GM12878 (cell line): Measurements from ENCODE around the gene MXRA8. TPM values are rescaled to one million over a fixed set of nuclear protein-coding genes. Genes with fewer than 3 reads are reported as not detected.

Source experiments
- ATAC-seq: fragments of 200-7000 bp; cut with Tn5 transposase; 3 replicates; pipeline ENCODE4 v1.9.1; 2020; ENCODE audit warnings: mild to moderate bottlenecking, moderate library complexity
- BruUV-seq: library from RNA; stranded (reverse); fragments of 400-500 nt; replicated peaks from 2 replicates; lab custom pipeline; 2021; lab: Mats Ljungman, UMichigan
- CTCF ChIA-PET: fragments of 300-600 bp; sonication (Branson Sonifier 250); formaldehyde crosslinking; extraction: SDS; loops from one replicate; lab custom pipeline; 2021; ENCODE audit warnings: inconsistent platforms; lab: Yijun Ruan, JAX
- POLR2A ChIA-PET: fragments of 350-600 bp; formaldehyde crosslinking; extraction: SDS; loops from one replicate; lab custom pipeline; 2021; ENCODE audit warnings: inconsistent platforms; lab: Charles Lee
- RAD21 ChIA-PET: fragments of 300-600 bp; sonication (Branson Sonifier 250); formaldehyde crosslinking; loops from one replicate; lab custom pipeline; 2023; ENCODE audit warnings: antibody characterized with exemption; ENCODE audit not compliant: unreplicated experiment; lab: Charles Lee
- SMC1A ChIA-PET: fragments of 300-600 bp; sonication (Branson Sonifier 250); formaldehyde crosslinking; loops from one replicate; lab custom pipeline; 2023; ENCODE audit not compliant: unreplicated experiment, uncharacterized antibody; lab: Charles Lee
- DNase-seq: peaks from one replicate; pipeline ENCODE4 v3.0.0-alpha.2; 2011; ENCODE audit warnings: low read depth, low spot score
- FAIRE-seq: peaks from 3 replicates; lab custom pipeline; 2011; peaks lifted over from hg19 to GRCh38; lab: Jason Lieb, UNC
- H2AFZ ChIP-seq: 2 replicates; pipeline ENCODE4 v1.6.0; 2011; ENCODE audit warnings: low read depth, low read length, control low read depth; ENCODE audit not compliant: control insufficient read depth
- H3K27ac ChIP-seq: 2 replicates; pipeline ENCODE4 v1.5.1; 2011; ENCODE audit warnings: control low read depth; ENCODE audit not compliant: control insufficient read depth, insufficient read depth
- H3K27me3 ChIP-seq, 2 experiments: replicated peaks in 1 of 2; 2 replicates each; pipeline versions ENCODE4 v1.6.0 to v1.6.1; 2011; ENCODE audit warnings: low read length in 1 of 2; ENCODE audit not compliant: control insufficient read depth in 2 of 2, insufficient read depth in 2 of 2
- H3K36me3 ChIP-seq, 2 experiments: 2 replicates each; pipeline ENCODE4 v1.5.1; 2011; ENCODE audit warnings: low read length in 1 of 2; ENCODE audit not compliant: control insufficient read depth in 2 of 2, insufficient read depth in 2 of 2
- H3K4me1 ChIP-seq: 2 replicates; pipeline ENCODE4 v1.6.1; 2011; ENCODE audit warnings: mild to moderate bottlenecking, low read length, moderate library complexity, mixed read lengths; ENCODE audit not compliant: control insufficient read depth, insufficient read depth
- H3K4me2 ChIP-seq: 2 replicates; pipeline ENCODE4 v1.6.0; 2011; ENCODE audit warnings: control low read depth; ENCODE audit not compliant: control insufficient read depth, insufficient read depth
- H3K4me3 ChIP-seq: fragments of 200-600 bp; sonication (generic); 2 replicates; pipeline ENCODE4 v1.5.1; 2016
- H3K79me2 ChIP-seq: 2 replicates; pipeline ENCODE4 v1.6.0; 2011; ENCODE audit warnings: low read length; ENCODE audit not compliant: control insufficient read depth, insufficient read depth
- H3K9ac ChIP-seq: 2 replicates; pipeline ENCODE4 v1.8.0; 2011; ENCODE audit warnings: low read length, control low read depth, mixed read lengths; ENCODE audit not compliant: control insufficient read depth, insufficient read depth
- H3K9me3 ChIP-seq: replicated peaks from 3 replicates; pipeline ENCODE4 v1.5.1; 2011; ENCODE audit warnings: mild to moderate bottlenecking, low read length; ENCODE audit not compliant: control insufficient read depth, insufficient read depth
- H4K20me1 ChIP-seq: 2 replicates; pipeline ENCODE4 v1.6.0; 2011; ENCODE audit not compliant: control insufficient read depth, insufficient read depth
- CHD1 ChIP-seq: IDR thresholded peaks from 2 replicates; pipeline ENCODE4 v1.6.1; 2012; ENCODE audit warnings: low read depth, low read length, improper control_type of control experiment
- RAD51 ChIP-seq: fragments of 450-650 bp; IDR thresholded peaks from 2 replicates; pipeline ENCODE4 v1.6.1; 2016; ENCODE audit warnings: moderate library complexity, mild to moderate bottlenecking, inconsistent platforms
- TARDBP ChIP-seq: IDR thresholded peaks from 2 replicates; pipeline ENCODE4 v1.6.1; 2016; ENCODE audit warnings: borderline replicate concordance
- TCF3 ChIP-seq: IDR thresholded peaks from 2 replicates; pipeline ENCODE4 v1.6.1; 2012; ENCODE audit warnings: low read depth, mild to moderate bottlenecking, low read length, borderline replicate concordance; ENCODE audit not compliant: insufficient read depth
- USF2 ChIP-seq: IDR thresholded peaks from 2 replicates; pipeline ENCODE4 v1.6.1; 2011; ENCODE audit warnings: low read depth, low read length, improper control_type of control experiment, borderline replicate concordance
- ZNF207 ChIP-seq: fragments of 450-650 bp; IDR thresholded peaks from 2 replicates; pipeline ENCODE4 v1.6.1; 2014; ENCODE audit warnings: antibody characterized with exemption, mild to moderate bottlenecking, borderline replicate concordance
- ZNF217 ChIP-seq: fragments of 450-650 bp; IDR thresholded peaks from 2 replicates; pipeline ENCODE4 v1.6.1; 2017; ENCODE audit warnings: antibody characterized with exemption, mild to moderate bottlenecking
- ZNF274 ChIP-seq: IDR thresholded peaks from one replicate; pipeline ENCODE4 v1.8.0; 2011; ENCODE audit not compliant: insufficient read length, insufficient read depth
- WGBS: methylation state at CpG from one replicate; pipeline ENCODE4 v1.1.6; 2016; ENCODE audit warnings: low lambda C conversion rate; ENCODE audit not compliant: insufficient replicate concordance, insufficient coverage; ENCODE audit errors: missing lambda C conversion rate; 5-methylcytosine and 5-hydroxymethylcytosine counted together
- in situ Hi-C: fragments of 300-500 bp; cut with MboI; formaldehyde crosslinking; loops from 9 replicates; pipeline ENCODE4 v1.14.3; 2018; ENCODE audit warnings: mixed read lengths
- intact Hi-C: fragments of 100-400 bp; cut with micrococcal nuclease; formaldehyde crosslinking; loops from one replicate; pipeline ENCODE4 v1.14.2; 2022; ENCODE audit not compliant: unreplicated experiment
- polyA plus RNA-seq, 11 experiments: library from polyadenylated mRNA; depleted of rRNA in 4 of 11; unstranded in 6 of 11; stranded (reverse) in 5 of 11; fragments of >200 nt; fragmentation: Nextera tagmentation in 4 of 11; fragmentation: Illumina TruSeq in 1 of 11; extraction: Ambion mirVana in 4 of 11; extraction: Trizol in 1 of 11; gene quantifications; 1 replicate in 1 of 11; 2 replicates in 10 of 11; pipeline versions ENCODE4 v1.2.1 to v1.2.3, GENCODE V29; 2011 to 2016; ENCODE audit warnings: inconsistent platforms in 2 of 11, missing spikeins in 2 of 11, low read depth in 1 of 11
- total RNA-seq, 4 experiments: library from RNA; depleted of rRNA in 3 of 4; stranded (reverse); fragments of >200 nt in 3 of 4; fragmentation: Illumina TruSeq in 1 of 4; extraction: Trizol in 1 of 4; gene quantifications; 2 replicates each; pipeline versions ENCODE4 v1.2.1 to v1.2.3, GENCODE V29; 2013 to 2021

Gene MXRA8
- total and polyA plus RNA-seq, 10 of the 15 experiments (the other 5 are each of a cell fraction or from before 2014, with no cell fraction given), result 0.11 to 0.54 (median 0.21) TPM; not detected in 6

- no peak overlapping the region for H3K9ac ChIP-seq
- POLR2A ChIA-PET, result no interaction called here
- TF ChIP-seq ZNF274, result no peak
- TF ChIP-seq RAD51, result no peak
- no peak for TF ChIP-seq TARDBP
- TF ChIP-seq ZNF217, result no peak
- TF ChIP-seq ZNF207, result no peak
- TF ChIP-seq USF2, result no peak
- TF ChIP-seq CHD1, result no peak
- no peak for TF ChIP-seq TCF3
Observed at GRCh38 chr1:1303736-1304135, 54.6 kb downstream of the MXRA8 start.

More at GRCh38 chr1:1303736-1304135, 54.6 kb downstream of the MXRA8 start:
- Histone ChIP-seq H2AFZ (no peak overlapping the region), H3K36me3 (no peaks in the 10 kb centered on the region), H4K20me1 (no peaks in the 10 kb centered on the region), H3K27ac (no peak overlapping the region), H3K4me2 (no peak overlapping the region), H3K27me3 (no peaks in the 10 kb centered on the region), H3K4me3 (no peak overlapping the region), H3K9me3 (no peaks in the 10 kb centered on the region), H3K79me2 (peaks cover 20% of the 10 kb centered on the region), H3K4me1 (peaks cover 27% of the 10 kb centered on the region)
- intact Hi-C loops (no loop called here), in situ Hi-C loops (no loop called here)
- no TSS peak for BruUV-seq
- no peak for FAIRE-seq
- no peak for ATAC-seq
- SMC1A ChIA-PET, result no interaction called here
- CTCF ChIA-PET, result no interaction called here
- RAD21 ChIA-PET, result no interaction called here
- DNase-seq, result no peak
- WGBS, result 85% methylated on average over 9 of the region's 13 CpGs
